H54 (cell line): ENCODE results near the gene UST.
A peak's percentile ranks its signal among the peaks of the same experiment; 100 is the strongest.
"Not testable (repeated sequence)": the region's sequence is repeated elsewhere in the genome, so short reads cannot be mapped to it uniquely, and the experiment has no call there.

Experiments used
- DNase-seq: peaks from one replicate; pipeline ENCODE4 v3.0.0; 2011; ENCODE audit warnings: low spot score, mixed read lengths; ENCODE audit not compliant: insufficient read length
- FAIRE-seq: peaks from 3 replicates; lab custom pipeline; 2011; peaks lifted over from hg19 to GRCh38; lab: Jason Lieb, UNC
- POLR2A ChIP-seq: IDR thresholded peaks from 2 replicates; pipeline ENCODE4 v1.6.1; 2011; ENCODE audit warnings: low read depth, mild to moderate bottlenecking, low read length

UST gene

GRCh38 chr6:148747471-148748165 lies 788 bp downstream of the UST start:
- FAIRE-seq (no peak), DNase-seq (no peak)
- TF ChIP-seq POLR2A: no peak

DNA sequence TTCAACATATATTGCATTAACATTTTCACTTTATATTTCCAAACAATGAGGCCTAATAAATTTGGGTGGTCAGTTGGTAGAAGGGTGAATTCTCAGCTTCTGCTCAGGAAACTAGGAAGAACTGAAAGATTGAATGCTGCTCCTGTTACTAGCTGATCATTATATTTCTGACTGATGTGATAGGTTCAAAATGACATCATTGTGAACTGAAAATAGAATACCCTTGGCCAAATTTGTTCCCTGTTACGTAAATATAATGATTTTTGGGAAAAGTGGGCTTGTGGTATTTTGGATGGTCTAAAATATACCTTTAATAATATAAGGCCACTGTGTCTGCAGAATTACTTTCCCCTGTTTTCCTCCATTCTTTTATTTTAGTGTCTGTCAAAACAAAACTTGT lies 2.8 kb downstream of the UST start:
- DNase-seq (no peak), FAIRE-seq (no peak)
- no peak for TF ChIP-seq POLR2A

DNA sequence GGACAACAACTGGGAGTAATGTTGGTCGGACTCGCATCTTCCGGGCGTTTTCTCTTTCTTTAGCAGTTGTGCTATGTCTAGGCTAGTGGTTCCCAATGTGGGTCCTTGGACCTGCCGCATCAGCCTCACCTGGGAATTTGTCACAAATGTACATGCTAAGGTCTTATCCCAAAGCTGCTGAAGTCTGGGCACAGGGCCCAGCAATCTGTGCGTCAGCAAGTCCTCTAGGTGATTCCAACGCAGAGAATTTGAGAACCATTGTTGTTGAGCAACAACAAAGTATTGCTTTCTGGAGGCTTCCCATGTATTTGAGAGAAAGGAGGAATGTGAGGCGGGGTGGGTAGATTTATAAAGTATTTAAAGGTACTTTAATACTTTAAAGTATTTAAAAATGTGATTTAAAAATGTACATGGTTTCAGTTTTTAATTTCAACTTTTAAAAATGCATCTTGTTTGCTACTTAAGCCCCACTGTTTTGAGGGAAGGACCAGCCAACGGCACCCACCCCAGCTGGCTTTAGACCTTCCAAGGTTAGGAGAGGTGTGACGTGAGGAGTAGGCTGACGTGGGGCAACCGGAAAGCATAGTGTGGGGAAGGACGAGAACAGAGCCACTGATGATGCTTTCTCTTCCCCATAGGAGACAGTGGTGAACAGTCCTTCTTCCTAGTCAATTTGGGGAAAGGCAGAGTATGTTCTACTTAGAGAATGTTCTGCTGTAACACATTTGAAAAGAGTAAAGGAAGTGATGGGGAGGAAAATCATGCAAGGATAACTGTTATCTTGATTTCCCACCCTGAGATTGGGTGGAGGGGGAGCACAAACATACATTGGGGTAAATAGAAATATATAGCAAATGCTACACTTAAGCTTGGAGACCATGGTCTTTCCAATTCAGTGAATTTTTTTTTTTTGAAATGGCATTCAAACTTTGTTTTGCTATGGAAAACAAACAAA lies 4.3 kb downstream of the UST start:
- DNase-seq (no peak), FAIRE-seq (no peak)

GRCh38 chr6:148751793-148752170 lies 5.0 kb downstream of the UST start:
- no peak for TF ChIP-seq POLR2A
- FAIRE-seq (no peak), DNase-seq (no peak)

More for the DNA sequence above, 4.3 kb downstream of the UST start:
- TF ChIP-seq POLR2A: no peak

- DNase-seq, FAIRE-seq: not testable (repeated sequence)
These were observed 8.5 kb downstream of the UST start for GRCh38 chr6:148755379-148755778.

DNA sequence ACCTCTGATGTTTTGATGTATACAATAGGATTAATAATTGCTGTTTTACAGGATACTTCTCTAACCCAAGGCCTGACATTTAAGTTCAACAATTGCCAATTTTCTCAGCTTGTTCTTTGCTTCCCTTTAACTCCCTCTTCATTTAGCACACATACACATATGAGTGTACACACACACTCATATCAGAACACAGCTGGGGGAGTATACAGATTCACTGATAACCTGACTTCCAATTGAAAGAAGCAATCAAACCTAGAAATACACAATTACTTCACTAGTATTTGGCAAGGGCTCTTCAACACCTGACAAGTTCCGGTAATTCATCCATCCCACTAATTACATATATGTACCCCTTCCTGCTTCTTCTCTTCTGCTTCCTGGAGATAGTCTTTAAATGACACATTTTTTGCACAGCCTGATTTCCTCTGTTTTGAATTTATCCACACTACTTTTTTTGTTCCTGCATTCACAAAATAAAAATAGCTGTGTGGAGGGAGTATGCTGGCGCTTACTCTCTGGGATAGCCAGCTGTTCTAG lies 11.2 kb downstream of the UST start:
- TF ChIP-seq POLR2A: no peak
- FAIRE-seq: no peak
- no peak for DNase-seq

GRCh38 chr6:148758492-148758891 lies 11.7 kb downstream of the UST start:
- FAIRE-seq (no peak), DNase-seq (no peak)
- TF ChIP-seq POLR2A: no peak

- TF ChIP-seq POLR2A: no peak
- FAIRE-seq: no peak
- DNase-seq: no peak
These were observed 13.4 kb downstream of the UST start for GRCh38 chr6:148760258-148760534.

- DNase-seq (peak; percentile 17), FAIRE-seq (peak; percentile 66)
- no peak for TF ChIP-seq POLR2A
These were observed 14.0 kb downstream of the UST start for GRCh38 chr6:148760568-148761526.

GRCh38 chr6:148761527-148762011 lies 14.7 kb downstream of the UST start:
- no peak for FAIRE-seq
- no peak for TF ChIP-seq POLR2A

DNA sequence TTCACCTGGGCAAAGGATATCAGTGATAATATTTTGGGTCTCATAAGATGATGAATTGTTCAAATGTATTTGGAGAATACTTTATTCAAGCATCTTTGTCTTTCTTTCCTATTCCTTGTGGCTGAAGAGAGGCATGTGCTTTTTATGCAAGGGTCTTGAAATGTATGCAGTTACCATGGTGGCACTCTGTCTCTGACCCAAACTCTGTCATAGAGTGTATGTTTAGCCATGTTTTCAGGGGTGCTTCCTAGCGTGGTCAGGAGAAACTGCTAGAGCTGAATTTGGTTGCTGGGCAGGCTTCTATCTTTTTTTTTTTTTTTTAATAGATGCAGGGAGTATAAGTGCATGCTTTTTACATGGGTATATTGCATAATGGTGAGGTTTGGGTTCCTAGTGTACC lies 15.4 kb downstream of the UST start:
- DNase-seq: no peak
- TF ChIP-seq POLR2A: no peak
- FAIRE-seq: no peak

More at GRCh38 chr6:148761527-148762011, 14.7 kb downstream of the UST start:
- no peak for DNase-seq

GRCh38 chr6:148764259-148765020 lies 17.6 kb downstream of the UST start:
- not testable (repeated sequence) for DNase-seq, FAIRE-seq
